Type B pancreatic cell (in vitro differentiated cells): ENCODE data around the gene ARHGAP15. TPM values are rescaled to one million over a fixed set of nuclear protein-coding genes. Genes with fewer than 3 reads are reported as not detected.

Source experiments
- DNase-seq: peaks from one replicate; pipeline ENCODE4 v3.0.0; 2021; ENCODE audit warnings: mixed read lengths; ENCODE audit not compliant: unreplicated experiment; ENCODE audit errors: extremely low spot score
- H3K27ac Mint-ChIP-seq: 2 replicates; pipeline ENCODE4 v1.8.0; 2021; ENCODE audit warnings: mild to moderate bottlenecking, mixed read lengths
- H3K27me3 Mint-ChIP-seq: 2 replicates; pipeline ENCODE4 v1.8.0; 2021; ENCODE audit warnings: mixed read lengths
- H3K36me3 Mint-ChIP-seq: 2 replicates; pipeline ENCODE4 v1.8.0; 2021; ENCODE audit warnings: mixed read lengths
- H3K4me1 Mint-ChIP-seq: one replicate; pipeline ENCODE4 v1.8.0; 2021; ENCODE audit warnings: mixed read lengths; ENCODE audit not compliant: unreplicated experiment
- H3K4me3 Mint-ChIP-seq: 2 replicates; pipeline ENCODE4 v1.8.0; 2021; ENCODE audit warnings: mild to moderate bottlenecking, mixed read lengths
- H3K9me3 Mint-ChIP-seq: 2 replicates; pipeline ENCODE4 v1.8.0; 2021; ENCODE audit warnings: mixed read lengths
- CTCF ChIP-seq: fragments of 200-600 bp; sonication (generic); conservative IDR thresholded peaks from 2 replicates; pipeline ENCODE4 v1.5.0; 2021; ENCODE audit warnings: antibody characterized with exemption, mild to moderate bottlenecking
- total RNA-seq: library from RNA; stranded (reverse); gene quantifications from 2 replicates; pipeline ENCODE4 v1.2.1, GENCODE V29; 2021; ENCODE audit warnings: low replicate concordance

ARHGAP15 gene
- total RNA-seq, 1 donor from 2014 or later: not detected

DNA sequence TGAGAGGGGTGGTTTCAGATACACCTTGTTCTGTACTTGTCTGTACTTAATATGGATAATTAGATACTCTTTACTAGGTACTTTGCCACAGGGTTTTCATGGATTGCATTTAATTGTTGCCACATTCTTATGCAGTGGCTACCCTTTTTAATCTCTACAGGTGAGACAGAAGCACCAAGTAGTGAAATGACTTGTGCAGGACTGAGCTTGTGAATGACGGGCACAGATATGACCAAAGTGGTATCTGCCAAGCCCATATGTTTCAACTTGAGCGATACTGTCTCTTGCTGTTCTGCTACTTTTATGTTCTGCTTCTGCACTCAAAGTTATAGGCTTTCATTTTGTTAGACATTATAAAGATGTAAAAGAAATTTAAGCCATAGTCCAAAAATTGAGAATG is 288.2 kb downstream of the ARHGAP15 start:
- H3K27ac Mint-ChIP-seq: no peak overlapping the region
- no peak for TF ChIP-seq CTCF
- no peak overlapping the region for H3K4me3 Mint-ChIP-seq
- H3K9me3 Mint-ChIP-seq: peaks cover 5% of the 10 kb centered on the region
- no peak for DNase-seq
- H3K27me3 Mint-ChIP-seq: no peaks in the 10 kb centered on the region
- no peaks in the 10 kb centered on the region for H3K4me1 Mint-ChIP-seq
- H3K36me3 Mint-ChIP-seq: no peaks in the 10 kb centered on the region

DNA sequence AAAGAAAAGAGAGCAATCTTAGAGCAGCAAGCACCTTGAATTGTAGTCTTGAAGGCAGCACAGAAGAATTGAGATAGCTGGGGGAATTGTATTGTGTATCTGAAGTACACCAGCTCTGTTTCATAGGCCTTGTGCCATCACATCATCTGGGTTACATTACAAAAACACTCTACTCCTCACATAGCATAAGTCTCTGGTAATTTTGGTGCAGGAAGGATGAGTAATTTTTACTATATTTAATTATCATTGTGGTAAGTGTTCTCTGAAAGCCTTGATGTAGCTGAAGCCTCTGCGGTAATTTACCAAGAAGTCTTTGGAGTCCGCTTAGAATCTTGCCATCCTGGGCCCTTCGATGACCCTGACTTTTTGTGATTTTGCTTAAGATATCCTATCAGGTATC is 291.1 kb downstream of the ARHGAP15 start:
- no peaks in the 10 kb centered on the region for H3K36me3 Mint-ChIP-seq
- no peak overlapping the region for H3K27ac Mint-ChIP-seq
- no peaks in the 10 kb centered on the region for H3K4me1 Mint-ChIP-seq
- H3K4me3 Mint-ChIP-seq: no peak overlapping the region
- H3K27me3 Mint-ChIP-seq: no peaks in the 10 kb centered on the region
- H3K9me3 Mint-ChIP-seq: peaks cover 5% of the 10 kb centered on the region
- no peak for TF ChIP-seq CTCF
- DNase-seq: no peak

DNA sequence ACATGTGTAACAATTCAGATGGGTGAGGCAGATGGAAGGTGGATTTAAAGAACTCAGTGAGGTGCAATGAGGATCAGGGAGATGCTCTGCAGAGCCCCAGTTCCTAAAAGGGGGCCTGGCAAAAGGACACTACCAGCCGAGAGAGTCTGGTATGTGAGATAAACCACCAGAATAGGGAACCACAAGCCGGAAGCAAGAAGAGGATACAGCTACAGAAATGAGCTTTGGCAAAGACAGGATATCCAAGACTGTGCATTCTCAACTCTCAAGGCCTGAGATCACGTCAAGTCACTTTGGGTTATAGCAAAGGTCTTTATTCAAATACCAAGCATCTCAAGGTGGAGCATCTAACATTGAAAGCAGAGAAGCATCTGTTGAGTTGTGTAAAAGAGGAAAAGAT is 293.5 kb downstream of the ARHGAP15 start:
- Mint-ChIP-seq H3K36me3 (no peaks in the 10 kb centered on the region), H3K27ac (no peak overlapping the region), H3K27me3 (no peaks in the 10 kb centered on the region), H3K4me3 (no peak overlapping the region), H3K4me1 (no peaks in the 10 kb centered on the region), H3K9me3 (peaks cover 3% of the 10 kb centered on the region)
- no peak for DNase-seq
- TF ChIP-seq CTCF: no peak

DNA sequence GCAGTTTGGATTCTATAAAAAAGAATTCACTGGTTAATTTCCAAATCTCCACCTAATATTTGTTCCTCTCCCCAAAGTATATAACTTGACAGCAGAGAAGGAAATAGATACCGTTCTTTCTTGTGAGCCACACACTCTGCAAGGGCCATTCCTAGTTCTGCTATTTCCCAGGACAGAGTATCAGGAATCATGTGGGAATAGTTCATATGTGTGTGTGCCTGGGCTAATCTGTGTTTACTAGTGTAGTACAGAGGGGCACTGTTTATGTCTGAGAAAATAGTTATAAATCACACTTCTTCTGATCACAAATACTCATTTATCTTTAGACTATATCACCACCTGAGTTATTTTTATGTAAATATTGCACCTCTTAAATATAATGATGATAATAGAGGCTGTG is 296.7 kb downstream of the ARHGAP15 start:
- Mint-ChIP-seq H3K27me3 (peaks cover 3% of the 10 kb centered on the region), H3K4me3 (no peak overlapping the region), H3K4me1 (no peaks in the 10 kb centered on the region), H3K9me3 (peaks cover 3% of the 10 kb centered on the region), H3K36me3 (no peaks in the 10 kb centered on the region), H3K27ac (no peak overlapping the region)
- TF ChIP-seq CTCF: no peak
- no peak for DNase-seq

DNA sequence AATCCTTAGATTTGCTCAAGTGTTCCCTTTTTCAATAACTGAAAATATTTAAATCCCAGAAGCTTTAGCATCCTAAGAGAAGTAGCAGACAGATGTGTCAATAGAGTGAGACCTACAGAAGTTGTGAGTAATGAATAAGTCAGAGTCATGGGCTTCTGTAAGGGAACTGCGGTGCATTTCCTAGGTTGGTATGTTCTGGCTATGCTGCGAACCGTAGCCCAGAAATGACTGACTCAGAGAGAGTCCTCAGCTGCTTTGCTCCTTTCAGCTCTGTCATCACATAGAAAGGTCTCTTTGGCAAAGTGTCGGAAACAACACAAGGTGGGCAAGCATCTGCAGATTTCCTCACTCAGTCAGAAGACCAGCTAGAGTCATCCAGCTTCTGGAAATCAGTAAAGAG is 297.1 kb downstream of the ARHGAP15 start:
- peaks cover 3% of the 10 kb centered on the region for H3K9me3 Mint-ChIP-seq
- H3K36me3 Mint-ChIP-seq: no peaks in the 10 kb centered on the region
- H3K4me3 Mint-ChIP-seq: no peak overlapping the region
- peaks cover 3% of the 10 kb centered on the region for H3K27me3 Mint-ChIP-seq
- no peaks in the 10 kb centered on the region for H3K4me1 Mint-ChIP-seq
- no peak overlapping the region for H3K27ac Mint-ChIP-seq
- no peak for DNase-seq
- TF ChIP-seq CTCF: no peak

- Mint-ChIP-seq H3K4me3 (no peak overlapping the region), H3K27ac (no peak overlapping the region), H3K27me3 (peaks cover 3% of the 10 kb centered on the region)
Observed at GRCh38 chr2:143428700-143429099, 299.5 kb downstream of the ARHGAP15 start.

More at GRCh38 chr2:143428700-143429099, 299.5 kb downstream of the ARHGAP15 start:
- H3K36me3 Mint-ChIP-seq: no peaks in the 10 kb centered on the region
- no peaks in the 10 kb centered on the region for H3K4me1 Mint-ChIP-seq
- no peak for DNase-seq
- H3K9me3 Mint-ChIP-seq: peaks cover 3% of the 10 kb centered on the region
- no peak for TF ChIP-seq CTCF
